Activated CD8-positive, alpha-beta T cell treated with anti-CD3 and anti-CD28 coated beads for 36 hours (primary cell): Measurements from ENCODE around the gene SAMD15. TPM values are rescaled to one million over a fixed set of nuclear protein-coding genes. Genes with fewer than 3 reads are reported as not detected.

Source experiments
- ATAC-seq: fragments of 200-7000 bp; cut with Tn5 transposase; one replicate; pipeline ENCODE4 v1.10.0; 2021; ENCODE audit warnings: mild to moderate bottlenecking, moderate library complexity
- CTCF ChIA-PET: fragments of 350-600 bp; sonication (Branson Sonifier 250); formaldehyde crosslinking; loops from one replicate; lab custom pipeline; 2021; ENCODE audit warnings: antibody characterized with exemption; lab: Charles Lee
- POLR2A ChIA-PET: fragments of 350-600 bp; sonication (Branson Sonifier 250); formaldehyde crosslinking; loops from one replicate; lab custom pipeline; 2021; ENCODE audit warnings: antibody characterized with exemption; lab: Charles Lee
- DNase-seq: peaks from one replicate; pipeline ENCODE4 v3.0.0-alpha.2; 2020
- H3K27ac Mint-ChIP-seq: one replicate; pipeline ENCODE4 v1.8.0; 2021; ENCODE audit warnings: mild to moderate bottlenecking, mixed read lengths
- H3K27me3 Mint-ChIP-seq: one replicate; pipeline ENCODE4 v1.8.0; 2021; ENCODE audit warnings: mixed read lengths
- H3K36me3 Mint-ChIP-seq: one replicate; pipeline ENCODE4 v1.8.0; 2021; ENCODE audit warnings: low read depth, mixed read lengths
- H3K4me1 Mint-ChIP-seq: one replicate; pipeline ENCODE4 v1.8.0; 2021; ENCODE audit warnings: low read depth, mixed read lengths
- H3K4me3 Mint-ChIP-seq: one replicate; pipeline ENCODE4 v1.8.0; 2021; ENCODE audit warnings: mild to moderate bottlenecking, moderate library complexity, mixed read lengths
- H3K9me3 Mint-ChIP-seq: one replicate; pipeline ENCODE4 v1.8.0; 2021; ENCODE audit warnings: mixed read lengths
- intact Hi-C: fragments of 100-400 bp; cut with micrococcal nuclease; formaldehyde crosslinking; loops from one replicate; pipeline ENCODE4 v1.10.0; 2022
- total RNA-seq, 2 experiments: library from RNA; stranded (reverse); gene quantifications; one replicate each; pipeline ENCODE4 v1.2.3, GENCODE V29; 2021
- TF ChIP-seq, protein P1 (sequence below): fragments of 200-600 bp; IDR thresholded peaks from one replicate; pipeline ENCODE4 v1.8.0; 2022; ENCODE audit warnings: antibody characterized with exemption, mild to moderate bottlenecking

Gene SAMD15
- total RNA-seq, 2 experiments from 2014 or later: 0.11 to 0.56 TPM

DNA sequence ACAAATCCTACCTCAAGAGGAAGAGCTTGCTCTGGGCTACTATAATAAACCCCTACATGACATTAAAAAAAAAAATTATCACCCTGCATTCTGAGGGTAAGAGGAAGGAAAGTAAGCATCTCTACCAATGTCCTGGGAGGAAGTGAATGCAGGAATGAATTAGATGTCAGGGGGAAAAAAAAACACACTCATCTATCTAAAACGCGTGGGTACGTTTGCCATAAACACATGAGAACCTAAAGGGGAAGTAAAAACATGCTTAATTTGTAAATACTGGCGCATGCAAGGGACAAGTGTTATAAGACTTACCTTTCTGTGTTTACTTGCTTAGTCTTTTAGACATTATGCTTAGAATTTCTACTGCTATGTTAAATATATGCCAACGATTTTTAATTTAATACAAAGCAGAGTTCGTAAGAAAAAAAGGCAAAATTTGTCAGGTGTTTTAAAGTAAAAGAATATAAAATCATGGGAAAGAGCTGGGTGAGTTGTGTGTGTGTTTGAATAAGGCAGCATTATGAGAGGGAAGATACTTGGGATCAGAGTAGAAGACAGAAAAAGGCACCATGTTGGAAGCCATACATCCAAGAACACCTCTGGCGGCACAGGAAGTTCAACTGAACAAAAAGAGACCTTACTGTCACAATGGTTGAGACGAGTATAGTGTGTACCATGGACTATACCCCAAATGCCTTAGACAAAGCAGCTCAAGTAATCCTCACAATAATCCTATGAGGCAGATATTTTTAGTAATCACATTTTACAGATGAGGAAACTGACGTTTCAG lies 1.8 kb upstream of the SAMD15 start:
- Mint-ChIP-seq H3K4me1 (peaks cover 38% of the 10 kb centered on the region), H3K27me3 (no peaks in the 10 kb centered on the region), H3K27ac (peak overlapping the region; percentile 23), H3K36me3 (peaks cover 25% of the 10 kb centered on the region), H3K9me3 (peaks cover 1% of the 10 kb centered on the region), H3K4me3 (peak overlapping the region; percentile 91)
- intact Hi-C loops: no loop called here
- DNase-seq (no peak), ATAC-seq (no peak)
- ChIA-PET POLR2A (interaction anchor here (1.0 to 2.5 kb wide), 3 partner anchors 9 to 62 kb away, joined by 3 to 10 read pairs (median 3); partner anchors contain the start of genes GSTZ1 and POMT2), CTCF (interaction anchor here (1.2 kb wide), 1 partner anchor 59 kb away, joined by 4 read pairs; no protein-coding TSS in a partner anchor)
- TF ChIP-seq, protein P1, sequence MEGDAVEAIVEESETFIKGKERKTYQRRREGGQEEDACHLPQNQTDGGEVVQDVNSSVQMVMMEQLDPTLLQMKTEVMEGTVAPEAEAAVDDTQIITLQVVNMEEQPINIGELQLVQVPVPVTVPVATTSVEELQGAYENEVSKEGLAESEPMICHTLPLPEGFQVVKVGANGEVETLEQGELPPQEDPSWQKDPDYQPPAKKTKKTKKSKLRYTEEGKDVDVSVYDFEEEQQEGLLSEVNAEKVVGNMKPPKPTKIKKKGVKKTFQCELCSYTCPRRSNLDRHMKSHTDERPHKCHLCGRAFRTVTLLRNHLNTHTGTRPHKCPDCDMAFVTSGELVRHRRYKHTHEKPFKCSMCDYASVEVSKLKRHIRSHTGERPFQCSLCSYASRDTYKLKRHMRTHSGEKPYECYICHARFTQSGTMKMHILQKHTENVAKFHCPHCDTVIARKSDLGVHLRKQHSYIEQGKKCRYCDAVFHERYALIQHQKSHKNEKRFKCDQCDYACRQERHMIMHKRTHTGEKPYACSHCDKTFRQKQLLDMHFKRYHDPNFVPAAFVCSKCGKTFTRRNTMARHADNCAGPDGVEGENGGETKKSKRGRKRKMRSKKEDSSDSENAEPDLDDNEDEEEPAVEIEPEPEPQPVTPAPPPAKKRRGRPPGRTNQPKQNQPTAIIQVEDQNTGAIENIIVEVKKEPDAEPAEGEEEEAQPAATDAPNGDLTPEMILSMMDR: no peak

DNA sequence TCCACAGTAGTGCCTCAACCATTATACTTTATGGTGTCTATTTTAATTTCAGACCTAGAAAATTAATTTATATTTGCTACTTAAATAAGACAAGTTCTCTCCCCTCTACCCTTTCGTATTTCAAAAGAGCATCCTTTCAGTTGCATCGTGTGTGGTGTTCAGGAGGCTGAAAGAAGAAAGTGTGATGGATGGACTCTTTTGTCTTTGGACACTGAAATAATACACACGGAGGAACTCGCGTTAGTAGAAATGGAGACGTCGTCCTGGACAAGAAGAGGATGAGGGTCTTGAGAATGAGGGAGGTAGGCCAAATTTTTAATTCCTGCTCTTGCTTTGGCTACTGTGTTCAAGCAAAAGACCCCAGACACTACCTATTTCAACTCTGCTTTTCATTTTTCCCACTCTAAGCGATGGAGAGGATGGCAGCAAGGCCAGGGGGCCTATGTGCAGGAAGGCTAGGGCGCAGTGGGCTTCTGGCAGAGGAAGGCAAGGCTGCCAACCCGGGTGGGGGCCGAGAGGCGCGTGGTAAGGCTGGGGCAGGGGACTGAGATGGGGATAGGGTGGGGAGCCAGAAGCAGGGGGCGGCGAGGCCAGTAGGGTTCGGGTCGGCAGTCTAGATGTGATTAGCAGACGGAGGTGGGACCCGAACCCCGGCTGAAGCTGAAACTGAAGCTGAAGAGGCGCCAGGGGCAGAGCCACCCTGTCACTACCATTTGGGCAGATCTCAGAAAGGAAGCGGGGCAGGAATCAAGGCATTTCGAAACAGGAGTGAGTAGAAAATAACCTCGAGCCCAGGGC lies 1.0 kb upstream of the SAMD15 start:
- H3K4me1 Mint-ChIP-seq: peaks cover 38% of the 10 kb centered on the region
- POLR2A ChIA-PET: interaction anchor here (1.0 to 2.5 kb wide), 4 partner anchors 10 to 83 kb away, joined by 3 to 10 read pairs (median 6); partner anchors contain the start of genes AHSA1, GSTZ1 and POMT2

DNA sequence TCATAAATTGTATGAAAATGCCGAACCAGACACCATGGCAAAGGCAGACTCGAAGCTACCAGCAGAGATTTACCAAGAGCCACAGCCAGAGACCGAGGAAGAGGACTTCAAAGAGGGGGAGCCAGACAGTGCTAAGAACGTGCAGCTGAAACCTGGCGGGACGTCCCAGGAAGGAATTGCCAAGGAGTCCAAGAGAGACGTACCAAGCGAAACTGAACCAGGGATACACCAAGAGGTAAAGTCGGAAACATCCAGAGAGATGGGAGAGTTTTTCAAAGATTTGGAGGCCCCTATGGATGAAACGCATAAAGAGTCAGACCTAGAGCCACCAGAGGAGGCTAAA lies 294 bp downstream of the SAMD15 start:
- H3K27ac Mint-ChIP-seq: no peak overlapping the region
- POLR2A ChIA-PET: interaction anchor here (0.7 to 2.5 kb wide), 3 partner anchors 25 to 81 kb away, joined by 3 to 10 read pairs (median 8); partner anchors contain the start of genes AHSA1, GSTZ1 and POMT2

More for the DNA sequence above, 1.0 kb upstream of the SAMD15 start:
- DNase-seq (peak; percentile 58), ATAC-seq (peak; percentile 31)
- peak overlapping the region; percentile 91 for H3K27ac Mint-ChIP-seq
- peaks cover 1% of the 10 kb centered on the region for H3K9me3 Mint-ChIP-seq
- H3K4me3 Mint-ChIP-seq: peak overlapping the region; percentile 91
- H3K36me3 Mint-ChIP-seq: peaks cover 25% of the 10 kb centered on the region
- CTCF ChIA-PET: interaction anchor here (1.0 to 1.7 kb wide), 3 partner anchors 51 to 83 kb away, joined by 3 to 9 read pairs (median 5); no protein-coding TSS in a partner anchor
- intact Hi-C loops: loop anchor here (2.0 kb wide), 1 partner anchor 81 kb away; the partner anchor contains the start of gene VIPAS39
- H3K27me3 Mint-ChIP-seq: no peaks in the 10 kb centered on the region
- TF ChIP-seq, protein P1: no peak

DNA sequence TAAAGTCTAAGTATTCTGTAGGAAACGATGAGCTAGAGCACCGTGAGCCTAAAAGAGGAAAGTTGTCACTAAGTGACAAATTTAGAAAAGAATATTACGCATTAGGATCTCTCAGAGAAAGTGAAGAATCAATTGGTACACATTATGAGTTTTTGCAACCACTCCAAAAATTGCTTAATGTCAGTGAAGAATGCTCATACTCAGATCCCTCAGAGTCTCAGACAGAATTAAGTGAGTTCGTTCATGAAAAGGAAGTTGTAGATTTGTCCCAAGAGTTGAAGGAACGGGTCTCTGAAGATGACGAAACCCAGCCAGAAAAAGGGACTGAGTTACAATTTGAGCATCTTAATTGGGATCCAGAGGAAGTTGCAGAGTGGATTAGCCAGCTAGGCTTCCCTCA lies 1.5 kb downstream of the SAMD15 start:
- H3K27me3 Mint-ChIP-seq: no peaks in the 10 kb centered on the region
- no peak for DNase-seq
- TF ChIP-seq, protein P1: no peak
- peaks cover 23% of the 10 kb centered on the region for H3K4me1 Mint-ChIP-seq
- intact Hi-C loops: no loop called here
- ATAC-seq: no peak
- no peak overlapping the region for H3K4me3 Mint-ChIP-seq
- ChIA-PET CTCF (interaction anchor here (0.9 kb wide), 1 partner anchor 27 kb away, joined by 3 read pairs; no protein-coding TSS in a partner anchor), POLR2A (no interaction called here)
- H3K36me3 Mint-ChIP-seq: peaks cover 17% of the 10 kb centered on the region
- H3K9me3 Mint-ChIP-seq: peaks cover 1% of the 10 kb centered on the region
- H3K27ac Mint-ChIP-seq: no peak overlapping the region

More for the DNA sequence above, 294 bp downstream of the SAMD15 start:
- peaks cover 34% of the 10 kb centered on the region for H3K4me1 Mint-ChIP-seq
- H3K9me3 Mint-ChIP-seq: peaks cover 1% of the 10 kb centered on the region
- CTCF ChIA-PET: interaction anchor here (1.1 to 1.7 kb wide), 3 partner anchors 62 to 82 kb away, joined by 3 to 9 read pairs (median 5); no protein-coding TSS in a partner anchor
- DNase-seq (no peak), ATAC-seq (peak; percentile 2)
- peaks cover 25% of the 10 kb centered on the region for H3K36me3 Mint-ChIP-seq
- no peak overlapping the region for H3K4me3 Mint-ChIP-seq
- no peaks in the 10 kb centered on the region for H3K27me3 Mint-ChIP-seq
- intact Hi-C loops: loop anchor here (1.0 to 2.0 kb wide), 2 partner anchors 57 to 79 kb away; partner anchors contain the start of genes POMT2 and VIPAS39
- TF ChIP-seq, protein P1: no peak
